Heart right ventricle (tissue), 16 donors: ENCODE results near the gene LRP1B. TPM values are rescaled to one million over a fixed set of nuclear protein-coding genes. Genes with fewer than 3 reads are reported as not detected.
"Not testable (repeated sequence)": the region's sequence is repeated elsewhere in the genome, so short reads cannot be mapped to it uniquely, and the experiment has no call there.

Experiments
- ATAC-seq, 8 donors: fragments of 200-7000 bp; cut with Tn5 transposase; one replicate each; pipeline ENCODE4 v1.9.1; 2020; ENCODE audit warnings: mild to moderate bottlenecking in 8 of 8, moderate library complexity in 8 of 8, moderate number of reproducible peaks in 1 of 8
- DNase-seq, 2 donors: peaks; one replicate each; pipeline ENCODE4 v3.0.0-alpha.2; 2020
- H3K27ac ChIP-seq, 10 donors: fragments of 200-600 bp; sonication (generic) in 2 of 10; one replicate each; pipeline versions ENCODE4 v1.5.0 to v1.8.0; 2020 to 2022; ENCODE audit warnings: mild to moderate bottlenecking in 3 of 10
- H3K27me3 ChIP-seq, 7 donors: fragments of 200-600 bp; one replicate each; pipeline ENCODE4 v1.8.0; 2021 to 2022; ENCODE audit warnings: mild to moderate bottlenecking in 2 of 7
- H3K36me3 ChIP-seq, 9 donors: fragments of 200-600 bp; sonication (generic) in 1 of 9; one replicate each; pipeline versions ENCODE4 v1.5.0 to v1.8.0; 2020 to 2022; ENCODE audit warnings: mild to moderate bottlenecking in 2 of 9
- H3K4me1 ChIP-seq, 9 donors: fragments of 200-600 bp; sonication (generic) in 1 of 9; one replicate each; pipeline versions ENCODE4 v1.5.0 to v1.8.0; 2020 to 2022; ENCODE audit warnings: mild to moderate bottlenecking in 4 of 9
- H3K4me3 ChIP-seq, 10 donors: fragments of 200-600 bp; sonication (generic) in 2 of 10; one replicate each; pipeline versions ENCODE4 v1.5.0 to v1.8.0; 2020 to 2022; ENCODE audit warnings: mild to moderate bottlenecking in 7 of 10, moderate library complexity in 2 of 10
- H3K9me3 ChIP-seq, 11 donors: fragments of 200-600 bp in 10 of 11; sonication (generic) in 2 of 11; one replicate each; pipeline versions ENCODE4 v1.5.0 to v1.8.0; 2013 to 2022; ENCODE audit warnings: mild to moderate bottlenecking in 2 of 11, control low read depth in 1 of 11, moderate library complexity in 1 of 11
- WGBS, 2 donors: extraction: QIAGEN DNeasy Blood & Tissue Kit; methylation state at CpG; one replicate each; pipeline ENCODE4 v1.1.7; 2013; ENCODE audit warnings: inconsistent platforms in 1 of 2; 5-methylcytosine and 5-hydroxymethylcytosine counted together
- intact Hi-C, 10 donors: fragments of 100-400 bp; cut with DNase I; formaldehyde crosslinking; loops; one replicate each; pipeline versions ENCODE4 v1.11.1 to v1.14.2; 2022
- polyA plus RNA-seq, 2 donors: library from polyadenylated mRNA; stranded (reverse); fragments of 200-250 nt; gene quantifications; one replicate each; pipeline ENCODE4 v1.2.3, GENCODE V29; 2013
- total RNA-seq, 10 donors: library from RNA; stranded (reverse); fragmentation: NEBNext Ultra II Directional in 3 of 10; extraction: Animal tissue kit (Norgen Biotek cat#: 25700) in 3 of 10; gene quantifications; one replicate each; pipeline versions ENCODE4 v1.2.1 to v1.2.4, GENCODE V29; 2021 to 2023
- TF ChIP-seq, protein P1 (sequence below), 9 donors: fragments of 200-600 bp; sonication (generic) in 2 of 9; IDR thresholded peaks; one replicate each; pipeline versions ENCODE4 v1.5.0 to v1.8.0; 2021 to 2022; ENCODE audit warnings: antibody characterized with exemption in 9 of 9, mild to moderate bottlenecking in 5 of 9, moderate library complexity in 1 of 9
- donor health status: Arrhythmogenic right ventricular cardiomyopathy.
- donor health status: ischemic (EF 13 %, LVEDD 7.1; RV severe dilation, severe dysfunction).
- donor health status: healthy with polysubstance abuse.
- donor health status: DM: no; HTN: yes; CAD: no.
- donor health status: DM: no; HTN: no; CAD: no.
- donor health status: ischemic (EF 25% LVEDD 6.9; RV normal size, moderate dysfunction).
- donor health status: ischemic (EF 25% LVEDD 5.7; RV mildly dilated, moderate dysfunction).
- donor health status: healthy.
- donor health status: DM: yes; HTN: yes; CAD: no.
- donor health status: Ischemic cardiomyopathy.
- donor health status: ischemic (EF 35%, LVEDD 5.7; RV mildly dilated, moderate dysfunction).
- donor health status: nonischemic (EF 11% LVEDD 7.7; RV severe dilation, severe dysfunction).
- donor health status: DM: yes; HTN: yes; CAD: no.
- donor health status: PGD.
- donor health status: ischemic (EF 29% LVEDD 5.4; RV normal size, mild dysfunction).
- donor health status: nonischemic (EF 23%, LVEDD 6.1; RV moderate dilation, normal function).

LRP1B gene
- total and polyA plus RNA-seq, 12 donors: 0.02 to 0.27 (median 0.14) TPM; not detected in 1

DNA sequence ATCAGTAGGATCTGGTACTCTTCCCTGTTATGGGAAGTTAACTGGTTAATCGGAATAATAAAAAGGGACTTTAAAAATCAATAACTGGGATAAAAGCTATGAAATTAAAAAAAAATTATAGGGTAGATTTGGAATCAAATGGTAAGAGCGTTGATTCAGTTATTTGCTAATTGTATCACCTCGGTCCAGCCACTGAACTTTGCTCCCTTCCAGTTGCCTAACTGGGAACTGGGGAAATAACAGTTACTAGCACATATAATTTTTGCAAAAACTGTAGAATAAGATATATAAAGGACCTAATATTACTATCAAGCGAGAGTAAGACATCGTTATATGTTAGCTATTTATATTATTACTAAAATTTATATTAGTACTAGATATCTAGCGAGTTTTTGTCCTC lies 302.1 kb downstream of the LRP1B start:
- H3K27me3 ChIP-seq: no peaks in the 10 kb centered on the region
- no peak for ATAC-seq
- no peak overlapping the region for H3K4me3 ChIP-seq
- TF ChIP-seq, protein P1, sequence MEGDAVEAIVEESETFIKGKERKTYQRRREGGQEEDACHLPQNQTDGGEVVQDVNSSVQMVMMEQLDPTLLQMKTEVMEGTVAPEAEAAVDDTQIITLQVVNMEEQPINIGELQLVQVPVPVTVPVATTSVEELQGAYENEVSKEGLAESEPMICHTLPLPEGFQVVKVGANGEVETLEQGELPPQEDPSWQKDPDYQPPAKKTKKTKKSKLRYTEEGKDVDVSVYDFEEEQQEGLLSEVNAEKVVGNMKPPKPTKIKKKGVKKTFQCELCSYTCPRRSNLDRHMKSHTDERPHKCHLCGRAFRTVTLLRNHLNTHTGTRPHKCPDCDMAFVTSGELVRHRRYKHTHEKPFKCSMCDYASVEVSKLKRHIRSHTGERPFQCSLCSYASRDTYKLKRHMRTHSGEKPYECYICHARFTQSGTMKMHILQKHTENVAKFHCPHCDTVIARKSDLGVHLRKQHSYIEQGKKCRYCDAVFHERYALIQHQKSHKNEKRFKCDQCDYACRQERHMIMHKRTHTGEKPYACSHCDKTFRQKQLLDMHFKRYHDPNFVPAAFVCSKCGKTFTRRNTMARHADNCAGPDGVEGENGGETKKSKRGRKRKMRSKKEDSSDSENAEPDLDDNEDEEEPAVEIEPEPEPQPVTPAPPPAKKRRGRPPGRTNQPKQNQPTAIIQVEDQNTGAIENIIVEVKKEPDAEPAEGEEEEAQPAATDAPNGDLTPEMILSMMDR (IDR thresholded peaks at IDR 0.05): no peak
- no peaks in the 10 kb centered on the region for H3K4me1 ChIP-seq
- H3K36me3 ChIP-seq: no peaks in the 10 kb centered on the region
- 88 to 90% methylated on average over 6 of the region's 6 CpGs for WGBS, 2 donors
- H3K27ac ChIP-seq: no peak overlapping the region
- DNase-seq: no peak
- intact Hi-C loops: no loop called here
- H3K9me3 ChIP-seq: peaks cover 0 to 8% (median 0%) of the 10 kb centered on the region in 11 donors

DNA sequence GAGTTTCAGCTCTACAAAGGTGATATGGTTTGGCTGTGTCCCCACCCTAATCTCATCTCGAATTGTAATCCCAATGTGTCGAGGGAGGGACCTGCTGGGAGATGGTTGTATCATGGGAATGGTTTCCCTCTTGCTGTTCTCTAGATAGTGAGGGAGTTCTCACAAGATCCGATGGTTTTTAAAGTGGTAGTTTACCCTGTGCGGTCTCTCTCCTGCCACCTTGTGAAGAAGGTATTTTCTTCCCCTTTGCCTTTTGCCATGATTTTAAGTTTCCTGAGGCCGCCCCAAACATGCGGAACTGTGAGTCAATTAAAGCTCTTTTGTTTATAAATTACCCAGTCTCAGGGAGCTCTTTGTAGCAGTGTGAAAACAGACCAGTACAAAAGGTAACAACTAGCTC lies 306.0 kb downstream of the LRP1B start:
- DNase-seq: no peak
- H3K4me1 ChIP-seq: no peaks in the 10 kb centered on the region
- 79 to 80% methylated on average over 6 of the region's 6 CpGs for WGBS, 2 donors
- intact Hi-C loops: no loop called here
- peaks cover 0 to 7% (median 0%) of the 10 kb centered on the region in 11 donors for H3K9me3 ChIP-seq
- ATAC-seq: no peak
- no peaks in the 10 kb centered on the region for H3K27me3 ChIP-seq
- H3K27ac ChIP-seq: no peak overlapping the region
- TF ChIP-seq, protein P1 (IDR thresholded peaks at IDR 0.05): no peak
- no peak overlapping the region for H3K4me3 ChIP-seq
- no peaks in the 10 kb centered on the region for H3K36me3 ChIP-seq

DNA sequence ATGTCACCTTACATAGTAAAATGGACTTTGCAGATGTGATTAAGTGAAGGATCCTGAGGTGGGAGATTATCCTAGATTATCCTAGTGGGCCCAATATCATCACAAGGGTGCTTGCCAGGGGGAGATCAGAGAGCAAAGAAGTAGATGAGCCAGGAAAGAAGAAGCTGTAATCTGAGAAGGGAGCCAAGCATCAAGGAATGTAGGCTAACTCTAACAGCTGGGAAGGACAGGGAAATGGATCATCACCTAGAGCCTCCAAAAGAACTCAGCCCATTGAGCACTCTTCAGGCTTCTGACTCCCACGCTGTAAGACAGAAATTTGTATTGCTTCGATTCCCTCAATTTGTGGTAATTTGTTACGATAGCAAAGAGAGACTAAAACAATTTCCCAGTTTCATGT lies 309.9 kb downstream of the LRP1B start:
- no peak overlapping the region for H3K27ac ChIP-seq
- no peak for ATAC-seq
- H3K4me3 ChIP-seq: no peak overlapping the region
- H3K4me1 ChIP-seq: no peaks in the 10 kb centered on the region
- intact Hi-C loops: no loop called here
- 85 to 86% methylated on average over 3 of the region's 3 CpGs for WGBS, 2 donors
- H3K9me3 ChIP-seq: peaks cover 0 to 7% (median 0%) of the 10 kb centered on the region in 11 donors
- TF ChIP-seq, protein P1 (IDR thresholded peaks at IDR 0.05): no peak
- no peak for DNase-seq
- H3K27me3 ChIP-seq: no peaks in the 10 kb centered on the region
- no peaks in the 10 kb centered on the region for H3K36me3 ChIP-seq

DNA sequence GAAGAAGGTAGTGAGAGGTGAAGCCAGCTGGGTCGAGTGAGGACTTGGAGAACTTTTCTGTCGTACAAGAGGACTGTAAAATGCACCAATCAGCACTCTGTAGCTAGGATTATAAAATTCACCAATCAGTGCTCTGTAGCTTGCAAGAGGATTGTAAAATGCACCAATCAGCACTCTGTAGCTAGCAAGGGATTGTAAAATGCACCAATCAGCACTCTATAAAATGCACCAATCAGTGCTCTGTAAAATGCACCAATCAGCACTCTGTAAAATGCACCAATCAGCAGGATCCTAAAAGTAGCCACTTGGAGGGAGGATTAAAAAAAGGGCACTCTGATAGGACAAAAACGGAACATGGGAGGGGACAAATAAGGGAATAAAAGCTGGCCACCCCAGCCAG lies 315.5 kb downstream of the LRP1B start:
- H3K9me3 ChIP-seq: peaks cover 0 to 28% (median 0%) of the 10 kb centered on the region in 11 donors
- H3K4me3 ChIP-seq, H3K27ac ChIP-seq, H3K36me3 ChIP-seq, H3K4me1 ChIP-seq, DNase-seq, ATAC-seq, H3K27me3 ChIP-seq, intact Hi-C loops: not testable (repeated sequence)
- 62 to 68% methylated on average over 3 of the region's 3 CpGs for WGBS, 2 donors

DNA sequence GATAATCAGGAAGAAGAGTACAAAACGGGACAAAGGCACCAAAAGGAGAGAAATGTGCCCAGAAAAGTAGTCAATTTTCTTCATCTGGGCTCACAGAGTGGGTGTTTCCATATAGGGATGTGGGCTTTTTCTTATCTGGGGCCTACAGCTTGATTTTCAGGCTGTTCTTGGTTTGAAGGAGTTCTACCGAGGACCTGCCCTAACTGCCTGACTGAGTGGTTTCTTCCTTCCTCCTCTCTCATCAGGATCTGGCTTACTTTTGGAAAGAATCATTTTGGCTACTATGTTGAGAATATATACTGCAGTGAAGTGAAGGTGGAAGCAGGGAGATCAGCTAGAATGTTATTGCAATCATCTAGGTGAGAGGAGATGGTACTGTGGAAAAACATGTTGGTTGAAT lies 316.7 kb downstream of the LRP1B start:
- Histone ChIP-seq H3K27ac (no peak overlapping the region), H3K9me3 (peaks cover 0 to 28% (median 0%) of the 10 kb centered on the region in 11 donors), H3K4me3 (no peak overlapping the region), H3K27me3 (no peaks in the 10 kb centered on the region), H3K36me3 (no peaks in the 10 kb centered on the region), H3K4me1 (no peaks in the 10 kb centered on the region)
- WGBS, 2 donors: 57 to 59% methylated on average over 2 of the region's 2 CpGs
- TF ChIP-seq, protein P1 (IDR thresholded peaks at IDR 0.05): no peak
- intact Hi-C loops: no loop called here
- DNase-seq (no peak), ATAC-seq (no peak)
